Caco-2 (cell line): Measurements from ENCODE around the gene NRXN3. TPM values are rescaled to one million over a fixed set of nuclear protein-coding genes. Genes with fewer than 3 reads are reported as not detected.

Source experiments
- BruUV-seq: library from RNA; stranded (reverse); fragments of 400-500 nt; replicated peaks from 2 replicates; lab custom pipeline; 2021; lab: Mats Ljungman, UMichigan
- CTCF ChIA-PET: fragments of 300-600 bp; sonication (Branson Sonifier 250); formaldehyde crosslinking; loops from one replicate; lab custom pipeline; 2022; ENCODE audit warnings: antibody characterized with exemption; lab: Charles Lee
- POLR2A ChIA-PET: fragments of 300-600 bp; sonication (Branson Sonifier 250); formaldehyde crosslinking; loops from one replicate; lab custom pipeline; 2022; ENCODE audit warnings: antibody characterized with exemption; lab: Charles Lee
- DNase-seq, 2 experiments: peaks; one replicate each; pipeline versions ENCODE4 v3.0.0 to v3.0.0-alpha.2; 2020 to 2022
- H3K27me3 ChIP-seq: replicated peaks from 2 replicates; pipeline ENCODE4 v1.6.0; 2011; ENCODE audit warnings: low read length; ENCODE audit not compliant: control insufficient read depth, insufficient read depth
- H3K36me3 ChIP-seq: 2 replicates; pipeline ENCODE4 v1.5.1; 2011; ENCODE audit warnings: low read length; ENCODE audit not compliant: control insufficient read depth, insufficient read depth
- H3K4me1 ChIP-seq: fragments of 250-450 bp; sonication (Bioruptor Pico); 2 replicates; pipeline ENCODE4 v1.5.1; 2020; ENCODE audit warnings: mild to moderate bottlenecking
- H3K4me3 ChIP-seq: 2 replicates; pipeline ENCODE4 v1.5.1; 2011; ENCODE audit warnings: low read depth, mild to moderate bottlenecking, control low read depth, low read length
- H3K9me3 ChIP-seq: fragments of 250-450 bp; sonication (Bioruptor Pico); 2 replicates; pipeline ENCODE4 v1.5.1; 2020; ENCODE audit warnings: mild to moderate bottlenecking, moderate library complexity
- H3K27ac Mint-ChIP-seq: one replicate; pipeline ENCODE4 v1.8.0; 2022; ENCODE audit warnings: mixed read lengths; ENCODE audit not compliant: unreplicated experiment
- H3K27me3 Mint-ChIP-seq: one replicate; pipeline ENCODE4 v1.8.0; 2022; ENCODE audit warnings: mixed read lengths; ENCODE audit not compliant: insufficient read depth, unreplicated experiment
- H3K36me3 Mint-ChIP-seq: one replicate; pipeline ENCODE4 v1.8.0; 2022; ENCODE audit warnings: mild to moderate bottlenecking, mixed read lengths; ENCODE audit not compliant: insufficient read depth, unreplicated experiment
- H3K4me1 Mint-ChIP-seq: one replicate; pipeline ENCODE4 v1.8.0; 2022; ENCODE audit warnings: low read depth, mixed read lengths; ENCODE audit not compliant: unreplicated experiment
- H3K4me3 Mint-ChIP-seq: one replicate; pipeline ENCODE4 v1.8.0; 2022; ENCODE audit warnings: mild to moderate bottlenecking, moderate library complexity, mixed read lengths; ENCODE audit not compliant: unreplicated experiment
- H3K9me3 Mint-ChIP-seq: one replicate; pipeline ENCODE4 v1.8.0; 2022; ENCODE audit warnings: mixed read lengths; ENCODE audit not compliant: unreplicated experiment
- intact Hi-C: fragments of 100-400 bp; cut with micrococcal nuclease; formaldehyde crosslinking; loops from one replicate; pipeline ENCODE4 v1.10.0; 2022; ENCODE audit not compliant: unreplicated experiment
- total RNA-seq: library from RNA; stranded (reverse); gene quantifications from 2 replicates; pipeline ENCODE4 v1.2.3, GENCODE V29; 2022
- TF ChIP-seq, protein P1 (sequence below), 2 experiments: fragments of 200-600 bp in 1 of 2; IDR thresholded peaks; 1 replicate in 1 of 2; 2 replicates in 1 of 2; pipeline versions ENCODE4 v1.5.1 to v1.8.0; 2011 to 2022; ENCODE audit warnings: antibody characterized with exemption in 1 of 2, control low read depth in 1 of 2, inconsistent platforms in 1 of 2, low read depth in 1 of 2, low read length in 1 of 2, mild to moderate bottlenecking in 1 of 2, moderate library complexity in 1 of 2; ENCODE audit not compliant: insufficient read depth in 1 of 2, severe bottlenecking in 1 of 2, unreplicated experiment in 1 of 2

Gene NRXN3
- total RNA-seq, 1 experiment from 2014 or later = 12.4 TPM

DNA sequence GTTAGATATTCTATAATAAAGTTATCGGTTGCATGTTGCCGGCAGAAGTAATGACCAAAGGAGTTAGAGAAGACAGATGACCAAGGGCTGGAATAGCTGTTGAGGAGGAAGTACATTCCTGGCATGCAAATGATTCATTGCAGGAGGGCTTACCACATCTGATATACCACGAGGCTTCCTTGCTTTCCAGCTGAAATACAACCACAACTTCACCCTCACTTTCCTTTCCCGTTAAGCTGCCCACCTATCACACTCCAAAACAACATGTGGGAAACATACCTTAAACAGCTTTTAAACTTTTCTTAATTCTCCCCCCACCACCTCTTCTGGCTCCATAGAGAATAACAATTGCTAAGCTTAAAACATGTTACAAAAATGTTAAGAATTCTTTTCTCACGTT is 594.1 kb downstream of the NRXN3 start:
- peaks cover 7% of the 10 kb centered on the region for H3K27me3 Mint-ChIP-seq
- H3K4me3 Mint-ChIP-seq = no peak overlapping the region
- ChIA-PET POLR2A (no interaction called here), CTCF (no interaction called here)
- Histone ChIP-seq H3K27me3 (no peaks in the 10 kb centered on the region), H3K4me3 (no peak overlapping the region), H3K4me1 (no peaks in the 10 kb centered on the region), H3K36me3 (no peaks in the 10 kb centered on the region), H3K9me3 (no peaks in the 10 kb centered on the region)
- no peaks in the 10 kb centered on the region for H3K9me3 Mint-ChIP-seq
- DNase-seq = no peak
- TF ChIP-seq, protein P1, sequence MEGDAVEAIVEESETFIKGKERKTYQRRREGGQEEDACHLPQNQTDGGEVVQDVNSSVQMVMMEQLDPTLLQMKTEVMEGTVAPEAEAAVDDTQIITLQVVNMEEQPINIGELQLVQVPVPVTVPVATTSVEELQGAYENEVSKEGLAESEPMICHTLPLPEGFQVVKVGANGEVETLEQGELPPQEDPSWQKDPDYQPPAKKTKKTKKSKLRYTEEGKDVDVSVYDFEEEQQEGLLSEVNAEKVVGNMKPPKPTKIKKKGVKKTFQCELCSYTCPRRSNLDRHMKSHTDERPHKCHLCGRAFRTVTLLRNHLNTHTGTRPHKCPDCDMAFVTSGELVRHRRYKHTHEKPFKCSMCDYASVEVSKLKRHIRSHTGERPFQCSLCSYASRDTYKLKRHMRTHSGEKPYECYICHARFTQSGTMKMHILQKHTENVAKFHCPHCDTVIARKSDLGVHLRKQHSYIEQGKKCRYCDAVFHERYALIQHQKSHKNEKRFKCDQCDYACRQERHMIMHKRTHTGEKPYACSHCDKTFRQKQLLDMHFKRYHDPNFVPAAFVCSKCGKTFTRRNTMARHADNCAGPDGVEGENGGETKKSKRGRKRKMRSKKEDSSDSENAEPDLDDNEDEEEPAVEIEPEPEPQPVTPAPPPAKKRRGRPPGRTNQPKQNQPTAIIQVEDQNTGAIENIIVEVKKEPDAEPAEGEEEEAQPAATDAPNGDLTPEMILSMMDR (IDR thresholded peaks at IDR 0.05; ENCODE audit: insufficient read depth in 1 of 2, low read depth in 1 of 2, low read length in 1 of 2, severe bottlenecking in 1 of 2, unreplicated experiment in 1 of 2) = no peak
- BruUV-seq = no TSS peak
- H3K36me3 Mint-ChIP-seq = no peaks in the 10 kb centered on the region
- H3K27ac Mint-ChIP-seq = no peak overlapping the region
- no peaks in the 10 kb centered on the region for H3K4me1 Mint-ChIP-seq
- intact Hi-C loops = no loop called here

DNA sequence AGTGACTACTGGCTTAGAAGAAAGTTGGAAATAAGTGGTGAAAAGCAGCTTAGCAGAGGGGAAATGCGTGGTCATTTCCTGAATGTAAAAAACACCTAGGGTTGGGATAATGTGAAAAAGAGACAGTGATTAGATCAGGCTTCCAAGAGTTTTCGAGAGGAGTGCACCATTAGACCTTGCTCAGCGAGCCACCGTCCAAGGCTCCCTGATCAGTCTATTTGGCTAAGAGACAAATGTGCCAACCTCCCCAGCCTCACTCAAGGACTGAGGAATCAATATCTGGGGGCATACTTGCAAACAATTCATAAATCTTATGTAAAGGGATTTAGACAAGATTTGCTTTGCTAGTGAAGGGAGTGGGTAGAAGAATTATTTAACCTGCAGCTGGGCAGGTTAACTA is 594.5 kb downstream of the NRXN3 start:
- H3K27me3 Mint-ChIP-seq = peaks cover 7% of the 10 kb centered on the region
- H3K27ac Mint-ChIP-seq = no peak overlapping the region
- no peak overlapping the region for H3K4me3 Mint-ChIP-seq
- DNase-seq = no peak
- Histone ChIP-seq H3K27me3 (no peaks in the 10 kb centered on the region), H3K36me3 (no peaks in the 10 kb centered on the region), H3K4me3 (no peak overlapping the region), H3K9me3 (no peaks in the 10 kb centered on the region), H3K4me1 (no peaks in the 10 kb centered on the region)
- no peaks in the 10 kb centered on the region for H3K36me3 Mint-ChIP-seq
- POLR2A ChIA-PET = no interaction called here
- CTCF ChIA-PET = no interaction called here
- BruUV-seq = no TSS peak
- H3K9me3 Mint-ChIP-seq = no peaks in the 10 kb centered on the region
- intact Hi-C loops = no loop called here
- TF ChIP-seq, protein P1 (IDR thresholded peaks at IDR 0.05; ENCODE audit: insufficient read depth in 1 of 2, low read depth in 1 of 2, low read length in 1 of 2, severe bottlenecking in 1 of 2, unreplicated experiment in 1 of 2) = no peak
- H3K4me1 Mint-ChIP-seq = no peaks in the 10 kb centered on the region

DNA sequence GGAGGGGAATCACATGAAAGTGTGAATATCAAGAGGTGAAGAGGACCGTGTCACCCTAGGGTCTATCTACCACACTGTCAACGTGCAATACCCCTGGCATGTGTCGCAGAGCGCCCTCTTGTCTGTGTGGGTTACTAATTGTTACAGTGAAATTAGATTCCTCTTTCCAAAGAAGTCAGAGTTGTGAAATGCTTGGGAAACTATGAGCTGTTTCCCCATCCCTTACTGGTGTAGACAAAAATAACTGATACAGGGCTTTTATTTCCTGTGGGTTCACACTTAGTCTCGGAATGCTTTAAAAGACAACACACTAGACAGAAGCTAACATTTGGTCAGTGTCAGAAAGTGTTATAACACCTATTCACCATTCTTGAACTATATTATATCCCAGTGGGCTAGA is 597.3 kb downstream of the NRXN3 start:
- H3K4me3 ChIP-seq = no peak overlapping the region
- DNase-seq = no peak
- intact Hi-C loops = no loop called here
- no peaks in the 10 kb centered on the region for H3K27me3 ChIP-seq
- ChIA-PET POLR2A (no interaction called here), CTCF (no interaction called here)
- TF ChIP-seq, protein P1 (IDR thresholded peaks at IDR 0.05; ENCODE audit: insufficient read depth in 1 of 2, low read depth in 1 of 2, low read length in 1 of 2, severe bottlenecking in 1 of 2, unreplicated experiment in 1 of 2) = no peak
- Mint-ChIP-seq H3K9me3 (no peaks in the 10 kb centered on the region), H3K27ac (no peak overlapping the region), H3K4me1 (no peaks in the 10 kb centered on the region), H3K4me3 (no peak overlapping the region), H3K36me3 (no peaks in the 10 kb centered on the region), H3K27me3 (peaks cover 7% of the 10 kb centered on the region)
- H3K4me1 ChIP-seq = no peaks in the 10 kb centered on the region
- no peaks in the 10 kb centered on the region for H3K9me3 ChIP-seq
- no TSS peak for BruUV-seq
- no peaks in the 10 kb centered on the region for H3K36me3 ChIP-seq
